ENCODE data around the gene MUC5AC. TPM values are rescaled to one million over a fixed set of nuclear protein-coding genes. Genes with fewer than 3 reads are reported as not detected.

MUC5AC gene
- total and polyA plus RNA-seq, 2 donors (not counting 1 experiment from before 2014, with no cell fraction given) = not detected

- no peak overlapping the region for H3K27ac ChIP-seq (ENCODE audit: insufficient read depth, low read length)
- DNase-seq (ENCODE audit: low read depth in 2 of 2) = no peak
- no peak overlapping the region for H3K4me2 ChIP-seq (ENCODE audit: extremely low read depth, insufficient read depth, low read length)
- no peaks in the 10 kb centered on the region for H3K36me3 ChIP-seq (ENCODE audit: control insufficient read depth, insufficient read depth, low read length)
- H3K4me1 ChIP-seq (ENCODE audit: control insufficient read depth, extremely low read depth, insufficient read depth, low read length) = no peaks in the 10 kb centered on the region
- H3K9me3 ChIP-seq (ENCODE audit: control insufficient read depth, insufficient read depth, low read depth, low read length) = no peaks in the 10 kb centered on the region
- H2AFZ ChIP-seq (ENCODE audit: low read length) = no peak overlapping the region
- H3K9ac ChIP-seq (ENCODE audit: insufficient read depth, low read length) = no peak overlapping the region
- TF ChIP-seq EZH2 (IDR thresholded peaks at IDR 0.05; ENCODE audit: low read length, missing control alignments) (no peak), CTCF (conservative IDR thresholded peaks at IDR 0.05 in 1 of 2, IDR thresholded peaks at IDR 0.05 in 1 of 2; ENCODE audit: low read depth in 1 of 2, low read length in 2 of 2) (no peak)
- no peaks in the 10 kb centered on the region for H3K79me2 ChIP-seq (ENCODE audit: control insufficient read depth, insufficient read depth, low read length)
- H4K20me1 ChIP-seq (ENCODE audit: control insufficient read depth, extremely low read depth, insufficient read depth, low read length) = no peaks in the 10 kb centered on the region
- H3K4me3 ChIP-seq (replicated peaks in 1 of 4; ENCODE audit: control extremely low read depth in 1 of 4, insufficient read depth in 1 of 4, low read depth in 3 of 4, low read length in 4 of 4) = no peak overlapping the region
- no peaks in the 10 kb centered on the region for H3K27me3 ChIP-seq (ENCODE audit: control insufficient read depth, insufficient read depth, low read length)
These were observed 10.5 kb downstream of the MUC5AC start for GRCh38 chr11:1168256-1168655.

- DNase-seq (ENCODE audit: low read depth in 2 of 2) = no peak
- Histone ChIP-seq H3K9ac (ENCODE audit: insufficient read depth, low read length) (no peak overlapping the region), H4K20me1 (ENCODE audit: control insufficient read depth, extremely low read depth, insufficient read depth, low read length) (no peaks in the 10 kb centered on the region), H3K9me3 (ENCODE audit: control insufficient read depth, insufficient read depth, low read depth, low read length) (no peaks in the 10 kb centered on the region), H3K4me1 (ENCODE audit: control insufficient read depth, extremely low read depth, insufficient read depth, low read length) (no peaks in the 10 kb centered on the region), H3K36me3 (ENCODE audit: control insufficient read depth, insufficient read depth, low read length) (no peaks in the 10 kb centered on the region), H3K79me2 (ENCODE audit: control insufficient read depth, insufficient read depth, low read length) (no peaks in the 10 kb centered on the region), H3K27me3 (ENCODE audit: control insufficient read depth, insufficient read depth, low read length) (no peaks in the 10 kb centered on the region), H2AFZ (ENCODE audit: low read length) (no peak overlapping the region), H3K4me3 (replicated peaks in 1 of 4; ENCODE audit: control extremely low read depth in 1 of 4, insufficient read depth in 1 of 4, low read depth in 3 of 4, low read length in 4 of 4) (no peak overlapping the region), H3K4me2 (ENCODE audit: extremely low read depth, insufficient read depth, low read length) (no peak overlapping the region), H3K27ac (ENCODE audit: insufficient read depth, low read length) (no peak overlapping the region)
- TF ChIP-seq CTCF (conservative IDR thresholded peaks at IDR 0.05 in 1 of 2, IDR thresholded peaks at IDR 0.05 in 1 of 2; ENCODE audit: low read depth in 1 of 2, low read length in 2 of 2) (no peak), EZH2 (IDR thresholded peaks at IDR 0.05; ENCODE audit: low read length, missing control alignments) (no peak)
These were observed 11.0 kb downstream of the MUC5AC start for GRCh38 chr11:1168721-1169161.

- TF ChIP-seq EZH2 (IDR thresholded peaks at IDR 0.05; ENCODE audit: low read length, missing control alignments) = no peak
- no peak for TF ChIP-seq CTCF (conservative IDR thresholded peaks at IDR 0.05 in 1 of 2, IDR thresholded peaks at IDR 0.05 in 1 of 2; ENCODE audit: low read depth in 1 of 2, low read length in 2 of 2)
- H3K4me2 ChIP-seq (ENCODE audit: extremely low read depth, insufficient read depth, low read length) = no peak overlapping the region
- no peaks in the 10 kb centered on the region for H3K36me3 ChIP-seq (ENCODE audit: control insufficient read depth, insufficient read depth, low read length)
- peaks cover 3% of the 10 kb centered on the region for H3K9me3 ChIP-seq (ENCODE audit: control insufficient read depth, insufficient read depth, low read depth, low read length)
- H3K27me3 ChIP-seq (ENCODE audit: control insufficient read depth, insufficient read depth, low read length) = no peaks in the 10 kb centered on the region
- no peak overlapping the region for H3K9ac ChIP-seq (ENCODE audit: insufficient read depth, low read length)
- no peaks in the 10 kb centered on the region for H3K4me1 ChIP-seq (ENCODE audit: control insufficient read depth, extremely low read depth, insufficient read depth, low read length)
- H4K20me1 ChIP-seq (ENCODE audit: control insufficient read depth, extremely low read depth, insufficient read depth, low read length) = no peaks in the 10 kb centered on the region
- no peaks in the 10 kb centered on the region for H3K79me2 ChIP-seq (ENCODE audit: control insufficient read depth, insufficient read depth, low read length)
- DNase-seq (ENCODE audit: low read depth in 2 of 2) = no peak
- no peak overlapping the region for H3K4me3 ChIP-seq (replicated peaks in 1 of 4; ENCODE audit: control extremely low read depth in 1 of 4, insufficient read depth in 1 of 4, low read depth in 3 of 4, low read length in 4 of 4)
- no peak overlapping the region for H2AFZ ChIP-seq (ENCODE audit: low read length)
- no peak overlapping the region for H3K27ac ChIP-seq (ENCODE audit: insufficient read depth, low read length)
These were observed 13.7 kb downstream of the MUC5AC start for GRCh38 chr11:1171223-1171984.
